ENCODE data around the gene DIS3L. TPM values are rescaled to one million over a fixed set of nuclear protein-coding genes. Genes with fewer than 3 reads are reported as not detected.
"Not testable (repeated sequence)": the region's sequence is repeated elsewhere in the genome, so short reads cannot be mapped to it uniquely, and the experiment has no call there.

The DIS3L gene
- 16.5 TPM for total RNA-seq
- 13.0 TPM for polyA plus RNA-seq
- long read RNA-seq, donor 1, partial matches to known transcripts = 0 of 1 reads
- long read RNA-seq, donor 1, other reads (novel, unspliced or antisense) = 0 of 1 reads
- long read RNA-seq, donor 2 = 0 reads
- long read RNA-seq, donor 3, partial matches to known transcripts = 0 of 4 reads
- long read RNA-seq, donor 3, other reads (novel, unspliced or antisense) = 0 of 4 reads
- long read RNA-seq, donor 4, partial matches to known transcripts = 7 of 8 reads
- long read RNA-seq, donor 4, other reads (novel, unspliced or antisense) = 0 of 8 reads
- long read RNA-seq, donor 5, partial matches to known transcripts = 0 of 3 reads
- long read RNA-seq, donor 5, other reads (novel, unspliced or antisense) = 0 of 3 reads
- long read RNA-seq, donor 6, transcript DIS3L-202 (17 exons, 3,647 nt) = major isoform, 6 of 27 reads
- long read RNA-seq, donor 6, partial matches to known transcripts = 20 of 27 reads
- long read RNA-seq, donor 6, other reads (novel, unspliced or antisense) = 0 of 27 reads
- long read RNA-seq, donor 7, partial matches to known transcripts = 0 of 2 reads
- long read RNA-seq, donor 7, other reads (novel, unspliced or antisense) = 0 of 2 reads
- long read RNA-seq, donor 8, partial matches to known transcripts = 0 of 1 reads
- long read RNA-seq, donor 8, other reads (novel, unspliced or antisense) = 0 of 1 reads
- long read RNA-seq, donor 9, partial matches to known transcripts = 0 of 2 reads
- long read RNA-seq, donor 9, other reads (novel, unspliced or antisense) = 0 of 2 reads
- long read RNA-seq, donor 10, partial matches to known transcripts = 0 of 1 reads
- long read RNA-seq, donor 10, other reads (novel, unspliced or antisense) = 0 of 1 reads

GRCh38 chr15:66293419-66294156, at the start of gene DIS3L:
TSS of gene DIS3L (plus strand) at chr15:66293568. CDS start at chr15:66293597, 29 bp downstream.
- Histone ChIP-seq H3K36me3 (ENCODE audit: control insufficient read depth in 2 of 2, insufficient read depth in 2 of 2, low read length in 1 of 2) (peaks cover 4% of the 10 kb centered on the region in 2 donors), H3K9me3 (ENCODE audit: control insufficient read depth in 2 of 2, insufficient read depth in 1 of 2, low read length in 1 of 2) (no peaks in the 10 kb centered on the region), H3K4me3 (ENCODE audit: low read length in 2 of 2) (peak within 1 kb of the TSS; percentile 69 to 70), H3K27ac (ENCODE audit: low read depth in 1 of 2, low read length in 1 of 2) (peak within 1 kb of the TSS; percentile 85 to 92), H3K27me3 (ENCODE audit: control insufficient read depth in 2 of 2, insufficient read depth in 1 of 2, low read length in 1 of 2) (no peaks in the 10 kb centered on the region), H3K4me1 (ENCODE audit: control insufficient read depth in 2 of 2, insufficient read depth in 2 of 2, low read length in 2 of 2) (peaks cover 16 to 30% of the 10 kb centered on the region in 2 donors)
- under 1% methylated on average over 92 of the region's 92 CpGs for WGBS
- DNase-seq (ENCODE audit: low read depth in 6 of 9, low spot score in 9 of 9) = peak in 8 of 9 donors; percentile 28 to 72 (median 46)

- not testable (repeated sequence) for H3K27ac ChIP-seq (ENCODE audit: low read depth in 1 of 2, low read length in 1 of 2); H3K4me1 ChIP-seq (ENCODE audit: control insufficient read depth in 2 of 2, insufficient read depth in 2 of 2, low read length in 2 of 2); H3K36me3 ChIP-seq (ENCODE audit: control insufficient read depth in 2 of 2, insufficient read depth in 2 of 2, low read length in 1 of 2); H3K9me3 ChIP-seq (ENCODE audit: control insufficient read depth in 2 of 2, insufficient read depth in 1 of 2, low read length in 1 of 2); DNase-seq (ENCODE audit: low read depth in 6 of 9, low spot score in 9 of 9); H3K4me3 ChIP-seq (ENCODE audit: low read length in 2 of 2)
- H3K27me3 ChIP-seq (ENCODE audit: control insufficient read depth in 2 of 2, insufficient read depth in 1 of 2, low read length in 1 of 2) = peaks cover 25 to 60% of the 10 kb centered on the region in 2 donors
- 84% methylated on average over 5 of the region's 5 CpGs for WGBS
Measured at GRCh38 chr15:66245832-66246231, 47.5 kb upstream of the DIS3L start.

- H3K36me3 ChIP-seq (ENCODE audit: control insufficient read depth in 2 of 2, insufficient read depth in 2 of 2, low read length in 1 of 2) = no peaks in the 10 kb centered on the region
- no peak overlapping the region for H3K4me3 ChIP-seq (ENCODE audit: low read length in 2 of 2)
- no peak for DNase-seq (ENCODE audit: low read depth in 6 of 9, low spot score in 9 of 9)
- 74% methylated on average over 1 of the region's 1 CpG for WGBS
- H3K9me3 ChIP-seq (ENCODE audit: control insufficient read depth in 2 of 2, insufficient read depth in 1 of 2, low read length in 1 of 2) = no peaks in the 10 kb centered on the region
- peaks cover 35 to 64% of the 10 kb centered on the region in 2 donors for H3K27me3 ChIP-seq (ENCODE audit: control insufficient read depth in 2 of 2, insufficient read depth in 1 of 2, low read length in 1 of 2)
- no peak overlapping the region for H3K27ac ChIP-seq (ENCODE audit: low read depth in 1 of 2, low read length in 1 of 2)
- H3K4me1 ChIP-seq (ENCODE audit: control insufficient read depth in 2 of 2, insufficient read depth in 2 of 2, low read length in 2 of 2) = peaks cover 0 to 3% of the 10 kb centered on the region in 2 donors
Measured at GRCh38 chr15:66246937-66247336, 46.4 kb upstream of the DIS3L start.

GRCh38 chr15:66249605-66250174, 43.7 kb upstream of the DIS3L start:
- Histone ChIP-seq H3K4me1 (ENCODE audit: control insufficient read depth in 2 of 2, insufficient read depth in 2 of 2, low read length in 2 of 2) (peaks cover 11 to 17% of the 10 kb centered on the region in 2 donors), H3K9me3 (ENCODE audit: control insufficient read depth in 2 of 2, insufficient read depth in 1 of 2, low read length in 1 of 2) (peaks cover 0 to 8% of the 10 kb centered on the region in 2 donors), H3K36me3 (ENCODE audit: control insufficient read depth in 2 of 2, insufficient read depth in 2 of 2, low read length in 1 of 2) (peaks cover 0 to 2% of the 10 kb centered on the region in 2 donors), H3K27ac (ENCODE audit: low read depth in 1 of 2, low read length in 1 of 2) (no peak overlapping the region), H3K4me3 (ENCODE audit: low read length in 2 of 2) (no peak overlapping the region), H3K27me3 (ENCODE audit: control insufficient read depth in 2 of 2, insufficient read depth in 1 of 2, low read length in 1 of 2) (peaks cover 60 to 85% of the 10 kb centered on the region in 2 donors)
- 94% methylated on average over 2 of the region's 2 CpGs for WGBS
- DNase-seq (ENCODE audit: low read depth in 6 of 9, low spot score in 9 of 9) = no peak

- 71% methylated on average over 10 of the region's 10 CpGs for WGBS
- peaks cover 0 to 2% of the 10 kb centered on the region in 2 donors for H3K36me3 ChIP-seq (ENCODE audit: control insufficient read depth in 2 of 2, insufficient read depth in 2 of 2, low read length in 1 of 2)
- peaks cover 75 to 91% of the 10 kb centered on the region in 2 donors for H3K27me3 ChIP-seq (ENCODE audit: control insufficient read depth in 2 of 2, insufficient read depth in 1 of 2, low read length in 1 of 2)
- no peak overlapping the region for H3K27ac ChIP-seq (ENCODE audit: low read depth in 1 of 2, low read length in 1 of 2)
- H3K4me3 ChIP-seq (ENCODE audit: low read length in 2 of 2) = no peak overlapping the region
- peaks cover 11 to 17% of the 10 kb centered on the region in 2 donors for H3K4me1 ChIP-seq (ENCODE audit: control insufficient read depth in 2 of 2, insufficient read depth in 2 of 2, low read length in 2 of 2)
- peaks cover 0 to 8% of the 10 kb centered on the region in 2 donors for H3K9me3 ChIP-seq (ENCODE audit: control insufficient read depth in 2 of 2, insufficient read depth in 1 of 2, low read length in 1 of 2)
- no peak for DNase-seq (ENCODE audit: low read depth in 6 of 9, low spot score in 9 of 9)
Measured at GRCh38 chr15:66251065-66251789, 42.1 kb upstream of the DIS3L start.

GRCh38 chr15:66251790-66252684, 41.3 kb upstream of the DIS3L start:
- Histone ChIP-seq H3K27ac (ENCODE audit: low read depth in 1 of 2, low read length in 1 of 2) (no peak overlapping the region), H3K4me3 (ENCODE audit: low read length in 2 of 2) (peak overlapping the region in 1 of 2 donors; percentile 44), H3K27me3 (ENCODE audit: control insufficient read depth in 2 of 2, insufficient read depth in 1 of 2, low read length in 1 of 2) (peaks cover 82 to 95% of the 10 kb centered on the region in 2 donors), H3K9me3 (ENCODE audit: control insufficient read depth in 2 of 2, insufficient read depth in 1 of 2, low read length in 1 of 2) (peaks cover 0 to 8% of the 10 kb centered on the region in 2 donors), H3K36me3 (ENCODE audit: control insufficient read depth in 2 of 2, insufficient read depth in 2 of 2, low read length in 1 of 2) (peaks cover 0 to 2% of the 10 kb centered on the region in 2 donors), H3K4me1 (ENCODE audit: control insufficient read depth in 2 of 2, insufficient read depth in 2 of 2, low read length in 2 of 2) (peaks cover 11 to 17% of the 10 kb centered on the region in 2 donors)
- WGBS = 3% methylated on average over 72 of the region's 72 CpGs
- peak in 4 of 9 donors; percentile 17 to 47 (median 28) for DNase-seq (ENCODE audit: low read depth in 6 of 9, low spot score in 9 of 9)

- peaks cover 0 to 2% of the 10 kb centered on the region in 2 donors for H3K36me3 ChIP-seq (ENCODE audit: control insufficient read depth in 2 of 2, insufficient read depth in 2 of 2, low read length in 1 of 2)
- H3K4me1 ChIP-seq (ENCODE audit: control insufficient read depth in 2 of 2, insufficient read depth in 2 of 2, low read length in 2 of 2) = peaks cover 11 to 17% of the 10 kb centered on the region in 2 donors
- peak overlapping the region in 1 of 2 donors; percentile 44 for H3K4me3 ChIP-seq (ENCODE audit: low read length in 2 of 2)
- peak in 2 of 9 donors; percentile 12 to 23 for DNase-seq (ENCODE audit: low read depth in 6 of 9, low spot score in 9 of 9)
- under 1% methylated on average over 64 of the region's 64 CpGs for WGBS
- H3K27me3 ChIP-seq (ENCODE audit: control insufficient read depth in 2 of 2, insufficient read depth in 1 of 2, low read length in 1 of 2) = peaks cover 87 to 97% of the 10 kb centered on the region in 2 donors
- no peak overlapping the region for H3K27ac ChIP-seq (ENCODE audit: low read depth in 1 of 2, low read length in 1 of 2)
- peaks cover 0 to 8% of the 10 kb centered on the region in 2 donors for H3K9me3 ChIP-seq (ENCODE audit: control insufficient read depth in 2 of 2, insufficient read depth in 1 of 2, low read length in 1 of 2)
Measured at GRCh38 chr15:66252685-66253417, 40.5 kb upstream of the DIS3L start.

Data from thymus (tissue), 14 donors.